Fibroblast of mammary gland (primary cell): ENCODE data around the gene GAS7.

Source experiments
- DNase-seq: peaks from one replicate; pipeline ENCODE4 v3.0.0-alpha.2; 2010; ENCODE audit warnings: low read depth
- H3K4me3 ChIP-seq: 2 replicates; pipeline ENCODE4 v1.5.1; 2011; ENCODE audit warnings: low read depth, mild to moderate bottlenecking, low read length, moderate library complexity; ENCODE audit not compliant: control insufficient read depth
- TF ChIP-seq, protein P1 (sequence below): conservative IDR thresholded peaks from 2 replicates; pipeline ENCODE4 v1.5.1; 2011; ENCODE audit warnings: low read depth, low read length, inconsistent platforms; ENCODE audit not compliant: control insufficient read depth, insufficient read depth

The GAS7 gene

DNA sequence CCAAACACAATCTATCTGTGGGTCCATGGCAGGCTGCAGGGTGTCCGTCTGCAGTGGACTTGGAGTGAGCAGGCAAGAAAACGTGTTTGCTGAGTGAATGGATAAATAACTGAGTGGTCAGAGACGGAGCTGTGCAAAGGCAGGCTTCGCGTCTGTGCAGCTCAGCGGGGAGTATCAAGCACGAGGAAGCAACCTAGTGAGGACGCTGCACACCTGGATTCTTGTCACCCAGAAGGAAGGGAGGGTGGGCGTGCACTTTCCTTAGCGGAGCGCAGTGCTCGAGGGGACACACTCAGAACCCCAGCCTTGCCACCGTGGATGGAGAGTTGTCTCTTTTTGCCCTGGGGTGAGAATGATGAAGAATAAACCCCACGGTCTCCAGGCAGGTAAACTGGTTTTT lies 291.8 kb downstream of the GAS7 start:
- no peak for DNase-seq
- TF ChIP-seq, protein P1, sequence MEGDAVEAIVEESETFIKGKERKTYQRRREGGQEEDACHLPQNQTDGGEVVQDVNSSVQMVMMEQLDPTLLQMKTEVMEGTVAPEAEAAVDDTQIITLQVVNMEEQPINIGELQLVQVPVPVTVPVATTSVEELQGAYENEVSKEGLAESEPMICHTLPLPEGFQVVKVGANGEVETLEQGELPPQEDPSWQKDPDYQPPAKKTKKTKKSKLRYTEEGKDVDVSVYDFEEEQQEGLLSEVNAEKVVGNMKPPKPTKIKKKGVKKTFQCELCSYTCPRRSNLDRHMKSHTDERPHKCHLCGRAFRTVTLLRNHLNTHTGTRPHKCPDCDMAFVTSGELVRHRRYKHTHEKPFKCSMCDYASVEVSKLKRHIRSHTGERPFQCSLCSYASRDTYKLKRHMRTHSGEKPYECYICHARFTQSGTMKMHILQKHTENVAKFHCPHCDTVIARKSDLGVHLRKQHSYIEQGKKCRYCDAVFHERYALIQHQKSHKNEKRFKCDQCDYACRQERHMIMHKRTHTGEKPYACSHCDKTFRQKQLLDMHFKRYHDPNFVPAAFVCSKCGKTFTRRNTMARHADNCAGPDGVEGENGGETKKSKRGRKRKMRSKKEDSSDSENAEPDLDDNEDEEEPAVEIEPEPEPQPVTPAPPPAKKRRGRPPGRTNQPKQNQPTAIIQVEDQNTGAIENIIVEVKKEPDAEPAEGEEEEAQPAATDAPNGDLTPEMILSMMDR = no peak
- H3K4me3 ChIP-seq = no peak overlapping the region

GRCh38 chr17:9905902-9906301 lies 292.5 kb downstream of the GAS7 start:
- peak; percentile 51 for DNase-seq
- TF ChIP-seq, protein P1 = peak; percentile 75
- H3K4me3 ChIP-seq = no peak overlapping the region

GRCh38 chr17:9905078-9905415 lies 293.4 kb downstream of the GAS7 start, which contains the start of gene RCVRN:
Gene RCVRN, minus strand, starts transcription at chr17:9905271. Its CDS starts 91 bp downstream, at chr17:9905180.
- H3K4me3 ChIP-seq = no peak within 1 kb of the TSS
- TF ChIP-seq, protein P1 = no peak
- no peak for DNase-seq

- TF ChIP-seq, protein P1 = no peak
- DNase-seq = no peak
- no peak overlapping the region for H3K4me3 ChIP-seq
These were observed 293.9 kb downstream of the GAS7 start for GRCh38 chr17:9904277-9905077.

DNA sequence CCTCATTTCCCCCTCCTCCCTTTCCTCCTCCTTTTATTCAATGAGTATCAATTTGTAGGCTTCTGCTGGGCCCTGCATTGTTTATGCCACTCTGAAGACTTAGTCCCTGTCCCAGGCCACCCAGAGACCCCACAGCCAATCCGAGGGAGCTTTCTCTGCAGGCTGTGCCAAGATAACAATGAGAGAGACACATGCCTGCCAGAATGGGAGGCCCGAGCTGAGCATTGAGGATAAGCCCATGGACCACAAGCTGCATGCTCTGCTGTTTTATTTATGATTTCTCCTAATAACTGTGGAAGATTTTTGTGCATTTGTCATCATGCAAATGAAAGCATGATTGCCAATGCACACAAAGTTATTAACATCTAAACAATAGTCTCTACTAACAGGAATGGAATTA lies 296.3 kb downstream of the GAS7 start:
- DNase-seq = no peak
- TF ChIP-seq, protein P1 = no peak
- H3K4me3 ChIP-seq = no peak overlapping the region

GRCh38 chr17:9900784-9901183 lies 297.6 kb downstream of the GAS7 start:
- TF ChIP-seq, protein P1 = no peak
- DNase-seq = peak; percentile 81
- H3K4me3 ChIP-seq = no peak overlapping the region
